ENCODE results near the gene ZFPL1. TPM values are rescaled to one million over a fixed set of nuclear protein-coding genes. Genes with fewer than 3 reads are reported as not detected.

Gene ZFPL1
- total and polyA plus RNA-seq, 10 of the 15 experiments (the other 5 are each of a cell fraction or from before 2014, with no cell fraction given), result 2.2 to 37.8 (median 27.0) TPM

DNA sequence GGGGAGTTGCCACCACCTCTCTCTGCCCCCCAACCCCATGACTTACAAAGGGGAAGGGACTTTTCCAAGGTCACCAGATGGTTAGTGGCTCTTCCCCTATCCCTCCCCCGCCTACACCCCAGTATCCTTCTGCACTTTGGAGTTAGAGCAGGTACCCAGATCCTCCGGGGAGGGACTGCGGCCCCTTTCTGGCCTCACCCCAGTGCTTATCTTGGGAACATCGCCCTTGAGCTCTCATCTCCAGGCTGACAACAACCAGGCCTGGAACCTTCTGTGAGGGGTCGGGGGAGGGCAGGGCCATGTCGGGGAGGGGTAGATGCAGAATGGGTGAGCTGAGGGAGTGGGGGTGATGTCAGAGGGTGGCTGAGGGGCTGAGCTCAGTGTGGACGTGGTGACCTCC lies 18.2 kb upstream of the ZFPL1 start:
- no peaks in the 10 kb centered on the region for H3K79me2 ChIP-seq (ENCODE audit: control insufficient read depth, insufficient read depth, low read length)
- H3K4me1 ChIP-seq (ENCODE audit: control insufficient read depth, insufficient read depth, low read length), result peaks cover 6% of the 10 kb centered on the region
- no peaks in the 10 kb centered on the region for H3K36me3 ChIP-seq (ENCODE audit: control insufficient read depth in 2 of 2, insufficient read depth in 2 of 2, low read length in 1 of 2)
- no peaks in the 10 kb centered on the region for H3K9me3 ChIP-seq (replicated peaks; ENCODE audit: control insufficient read depth, insufficient read depth, low read length)
- H3K27ac ChIP-seq (ENCODE audit: control insufficient read depth, insufficient read depth), result no peak overlapping the region
- no peak overlapping the region for H3K9ac ChIP-seq (ENCODE audit: control insufficient read depth, insufficient read depth, low read length)
- H3K4me2 ChIP-seq (ENCODE audit: control insufficient read depth, insufficient read depth), result no peak overlapping the region
- ChIA-PET RAD21 (ENCODE audit: unreplicated experiment) (no interaction called here), SMC1A (ENCODE audit: uncharacterized antibody, unreplicated experiment) (interaction anchor here (0.6 to 1.0 kb wide), 2 partner anchors 17 to 266 kb away, joined by 3 to 4 read pairs; partner anchors contain the start of gene CDCA5), POLR2A (no interaction called here), CTCF (no interaction called here)
- H4K20me1 ChIP-seq (ENCODE audit: control insufficient read depth, insufficient read depth), result no peaks in the 10 kb centered on the region
- FAIRE-seq (no peak), DNase-seq (ENCODE audit: low read depth, low spot score) (no peak), ATAC-seq (no peak)
- H2AFZ ChIP-seq (ENCODE audit: control insufficient read depth, low read depth, low read length), result no peak overlapping the region
- TF ChIP-seq ZBED1 (IDR thresholded peaks at IDR 0.05; ENCODE audit: borderline replicate concordance) (no peak), MTA3 (IDR thresholded peaks at IDR 0.05; ENCODE audit: borderline replicate concordance, low read length) (no peak), RB1 (IDR thresholded peaks at IDR 0.05; ENCODE audit: borderline replicate concordance) (no peak), RELA (IDR thresholded peaks at IDR 0.05; ENCODE audit: borderline replicate concordance, partially characterized antibody) (no peak)
- TF ChIP-seq, protein P1, sequence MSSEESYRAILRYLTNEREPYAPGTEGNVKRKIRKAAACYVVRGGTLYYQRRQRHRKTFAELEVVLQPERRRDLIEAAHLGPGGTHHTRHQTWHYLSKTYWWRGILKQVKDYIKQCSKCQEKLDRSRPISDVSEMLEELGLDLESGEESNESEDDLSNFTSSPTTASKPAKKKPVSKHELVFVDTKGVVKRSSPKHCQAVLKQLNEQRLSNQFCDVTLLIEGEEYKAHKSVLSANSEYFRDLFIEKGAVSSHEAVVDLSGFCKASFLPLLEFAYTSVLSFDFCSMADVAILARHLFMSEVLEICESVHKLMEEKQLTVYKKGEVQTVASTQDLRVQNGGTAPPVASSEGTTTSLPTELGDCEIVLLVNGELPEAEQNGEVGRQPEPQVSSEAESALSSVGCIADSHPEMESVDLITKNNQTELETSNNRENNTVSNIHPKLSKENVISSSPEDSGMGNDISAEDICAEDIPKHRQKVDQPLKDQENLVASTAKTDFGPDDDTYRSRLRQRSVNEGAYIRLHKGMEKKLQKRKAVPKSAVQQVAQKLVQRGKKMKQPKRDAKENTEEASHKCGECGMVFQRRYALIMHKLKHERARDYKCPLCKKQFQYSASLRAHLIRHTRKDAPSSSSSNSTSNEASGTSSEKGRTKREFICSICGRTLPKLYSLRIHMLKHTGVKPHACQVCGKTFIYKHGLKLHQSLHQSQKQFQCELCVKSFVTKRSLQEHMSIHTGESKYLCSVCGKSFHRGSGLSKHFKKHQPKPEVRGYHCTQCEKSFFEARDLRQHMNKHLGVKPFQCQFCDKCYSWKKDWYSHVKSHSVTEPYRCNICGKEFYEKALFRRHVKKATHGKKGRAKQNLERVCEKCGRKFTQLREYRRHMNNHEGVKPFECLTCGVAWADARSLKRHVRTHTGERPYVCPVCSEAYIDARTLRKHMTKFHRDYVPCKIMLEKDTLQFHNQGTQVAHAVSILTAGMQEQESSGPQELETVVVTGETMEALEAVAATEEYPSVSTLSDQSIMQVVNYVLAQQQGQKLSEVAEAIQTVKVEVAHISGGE (CRISPR knock-in tag; IDR thresholded peaks at IDR 0.05), result no peak
- BruUV-seq (replicated peaks), result no TSS peak
- H3K4me3 ChIP-seq, result no peak overlapping the region
- 47% methylated on average over 6 of the region's 7 CpGs for WGBS (ENCODE audit: insufficient coverage, insufficient replicate concordance, low lambda C conversion rate, missing lambda C conversion rate)
- intact Hi-C loops (cut with micrococcal nuclease; ENCODE audit: unreplicated experiment) (no loop called here), in situ Hi-C loops (cut with MboI) (no loop called here)
- no peaks in the 10 kb centered on the region for H3K27me3 ChIP-seq (replicated peaks in 1 of 2; ENCODE audit: control insufficient read depth in 2 of 2, insufficient read depth in 2 of 2, low read length in 1 of 2)

All from GM12878 (cell line).